NCI-H345 treated with DMSO at 0.1 percent for 48 hours (cell line): ENCODE data around the gene USF2.

Source experiments
- DNase-seq: peaks from one replicate; lab custom pipeline; 2025; ENCODE audit not compliant: unreplicated experiment; lab: John Stamatoyannopoulos, UW

Gene USF2

DNA sequence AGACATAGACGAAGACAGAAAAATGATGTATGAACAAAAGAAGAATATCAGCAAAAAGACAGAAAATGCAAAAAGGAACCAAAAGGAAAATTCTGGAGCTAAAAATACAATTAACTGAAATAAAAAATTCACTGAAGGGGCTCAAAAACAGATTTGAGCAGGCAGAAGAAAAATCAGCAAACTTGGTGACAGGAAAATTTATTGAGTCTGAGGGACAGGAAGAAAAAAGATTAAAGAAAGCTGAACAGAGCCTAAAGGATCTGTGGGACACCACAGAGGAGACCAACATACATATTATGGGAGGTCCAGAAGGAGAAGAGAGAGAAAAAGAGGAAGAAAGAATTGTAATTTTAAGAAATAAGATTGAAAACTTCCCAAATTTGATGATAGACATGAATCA is 27.3 kb upstream of the USF2 start:
- DNase-seq, result no peak

DNA sequence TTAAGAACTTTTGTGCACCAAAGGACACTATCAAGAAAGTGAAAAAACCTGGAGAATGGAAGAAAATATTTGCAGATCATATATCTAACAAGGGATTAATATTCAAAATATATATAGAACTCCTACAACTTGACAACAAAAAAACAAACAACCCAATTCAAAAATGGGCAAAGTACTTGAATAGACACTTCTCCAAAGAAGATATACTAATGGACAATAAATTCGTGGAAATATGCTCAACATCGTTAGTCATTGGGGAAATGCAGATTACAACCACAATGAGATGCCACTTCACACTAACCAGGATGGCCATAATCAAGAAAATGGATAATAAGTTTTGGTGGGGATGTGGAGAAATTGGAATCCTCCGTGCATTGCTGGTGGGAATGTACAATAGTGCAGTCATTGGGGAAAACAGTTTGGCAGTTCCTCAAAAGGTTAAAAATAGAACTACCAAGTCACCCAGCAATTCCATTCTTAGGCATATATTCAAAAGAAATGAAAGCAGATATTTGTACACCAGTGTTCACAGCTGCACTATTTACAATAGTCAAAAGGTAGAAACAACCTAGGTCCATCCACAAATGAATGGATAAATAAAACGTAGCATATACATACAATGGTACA is 22.2 kb upstream of the USF2 start:
- DNase-seq, result no peak

DNA sequence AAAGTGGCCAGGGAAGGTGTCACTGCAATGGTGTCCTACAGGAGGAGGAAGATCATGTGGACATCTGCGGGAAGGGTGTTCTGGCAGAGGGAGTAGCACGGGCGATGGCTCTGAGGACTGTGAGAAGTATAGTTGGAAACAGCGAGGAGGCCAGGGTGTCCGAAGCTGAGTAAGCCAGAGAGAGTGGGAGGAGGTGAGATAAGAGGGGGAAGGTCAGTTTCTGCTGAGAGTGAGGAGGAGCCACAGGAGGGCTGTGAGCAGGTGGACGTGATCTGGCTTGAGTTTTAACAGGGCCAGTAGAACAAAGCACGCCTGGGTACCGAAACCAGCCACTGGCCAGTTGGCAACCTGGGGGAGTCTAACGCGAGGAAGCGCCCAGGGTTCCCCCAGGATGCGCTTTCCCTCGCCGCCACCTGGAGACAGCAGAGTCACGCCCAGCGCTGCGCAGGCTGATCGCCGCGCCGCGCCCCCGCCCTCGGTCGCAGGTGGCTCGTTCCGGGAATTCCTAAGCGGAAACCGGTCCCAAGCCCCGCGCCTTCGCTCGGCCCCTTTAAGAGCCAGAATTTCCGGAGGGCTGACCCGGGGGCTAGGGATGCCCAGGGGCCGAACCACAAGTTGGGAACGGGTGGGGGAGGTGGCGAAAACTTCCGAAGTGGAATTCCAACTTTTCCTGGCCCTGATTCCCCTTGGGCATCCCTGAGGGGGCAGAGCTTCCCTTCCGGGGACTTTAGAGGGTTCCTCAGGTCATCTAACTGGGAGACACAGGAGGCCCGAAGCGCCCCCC is 21.0 kb upstream of the USF2 start:
- peak; percentile 97 for DNase-seq

DNA sequence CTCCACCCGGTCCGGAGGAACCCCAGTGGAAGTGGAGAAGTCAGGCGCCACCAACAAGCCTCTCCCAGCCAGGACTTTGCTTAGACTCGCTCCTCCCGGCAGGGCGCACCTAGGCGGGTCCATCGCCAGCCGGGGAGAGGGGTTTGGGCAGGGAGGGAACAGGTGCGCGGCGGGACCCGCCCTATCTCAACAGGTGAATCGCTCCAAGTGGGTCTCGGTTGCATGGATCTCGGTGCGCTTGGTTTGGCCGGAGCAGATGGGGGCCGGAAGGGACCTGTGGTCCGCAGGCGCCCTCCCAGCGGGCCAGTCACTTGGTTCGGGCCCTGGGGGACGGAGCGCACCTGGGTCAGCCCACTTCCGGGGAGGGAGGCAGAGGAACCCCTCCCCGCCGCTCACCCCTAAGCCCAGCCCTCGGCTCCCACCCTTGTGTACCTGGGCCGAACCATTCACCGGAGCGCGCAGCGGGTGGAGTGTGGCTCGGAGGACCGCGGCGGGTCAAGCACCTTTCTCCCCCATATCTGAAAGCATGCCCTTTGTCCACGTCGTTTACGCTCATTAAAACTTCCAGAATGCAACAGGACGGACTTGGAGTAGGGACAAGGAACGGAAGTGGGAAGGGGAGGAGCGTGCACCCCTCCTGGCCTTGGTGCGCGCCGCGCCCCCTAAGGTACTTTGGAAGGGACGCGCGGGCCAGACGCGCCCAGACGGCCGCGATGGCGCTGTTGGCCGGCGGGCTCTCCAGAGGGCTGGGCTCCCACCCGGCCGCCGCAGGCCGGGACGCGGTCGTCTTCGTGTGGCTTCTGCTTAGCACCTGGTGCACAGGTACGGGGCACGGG is 20.2 kb upstream of the USF2 start, which contains the start of gene LSR:
TSS of gene LSR (plus strand) at position 693 of the 836 bp plus-strand sequence. CDS start at position 714, 21 bp downstream.
- peak; percentile 99 for DNase-seq

DNA sequence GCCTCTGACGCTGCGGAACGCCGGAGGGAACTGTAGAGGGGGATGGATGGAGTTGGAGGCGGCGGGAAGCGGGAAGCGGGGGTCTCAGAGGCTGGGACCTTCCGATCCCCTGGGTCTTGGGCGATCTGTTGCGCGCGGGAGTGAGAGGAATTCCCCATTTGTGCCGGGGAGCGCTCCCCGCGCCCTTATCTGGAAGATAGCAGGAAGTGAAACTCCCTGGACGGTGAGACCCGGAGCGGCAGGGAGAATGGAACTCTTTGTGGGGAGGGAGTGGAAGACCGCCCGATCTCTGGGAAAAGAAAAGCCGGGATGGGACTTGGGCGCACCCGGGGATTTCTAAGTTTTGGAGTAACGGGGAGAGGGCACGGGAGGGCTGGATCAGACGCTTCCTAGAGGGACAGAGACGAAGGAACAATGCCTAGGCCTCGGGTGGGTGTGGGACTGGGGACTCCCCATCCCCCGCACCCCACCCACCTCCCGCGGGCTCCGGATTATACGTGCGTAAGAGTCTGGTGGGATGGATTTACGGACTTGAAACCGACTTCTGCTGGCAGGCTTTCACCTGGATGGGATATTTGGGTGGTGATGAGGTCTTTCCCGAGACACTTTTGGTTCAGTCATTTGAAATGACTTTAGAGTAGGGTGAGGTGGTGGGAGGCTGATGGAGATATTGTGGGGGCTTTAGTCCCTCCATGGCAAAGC is 19.5 kb upstream of the USF2 start:
- no peak for DNase-seq

DNA sequence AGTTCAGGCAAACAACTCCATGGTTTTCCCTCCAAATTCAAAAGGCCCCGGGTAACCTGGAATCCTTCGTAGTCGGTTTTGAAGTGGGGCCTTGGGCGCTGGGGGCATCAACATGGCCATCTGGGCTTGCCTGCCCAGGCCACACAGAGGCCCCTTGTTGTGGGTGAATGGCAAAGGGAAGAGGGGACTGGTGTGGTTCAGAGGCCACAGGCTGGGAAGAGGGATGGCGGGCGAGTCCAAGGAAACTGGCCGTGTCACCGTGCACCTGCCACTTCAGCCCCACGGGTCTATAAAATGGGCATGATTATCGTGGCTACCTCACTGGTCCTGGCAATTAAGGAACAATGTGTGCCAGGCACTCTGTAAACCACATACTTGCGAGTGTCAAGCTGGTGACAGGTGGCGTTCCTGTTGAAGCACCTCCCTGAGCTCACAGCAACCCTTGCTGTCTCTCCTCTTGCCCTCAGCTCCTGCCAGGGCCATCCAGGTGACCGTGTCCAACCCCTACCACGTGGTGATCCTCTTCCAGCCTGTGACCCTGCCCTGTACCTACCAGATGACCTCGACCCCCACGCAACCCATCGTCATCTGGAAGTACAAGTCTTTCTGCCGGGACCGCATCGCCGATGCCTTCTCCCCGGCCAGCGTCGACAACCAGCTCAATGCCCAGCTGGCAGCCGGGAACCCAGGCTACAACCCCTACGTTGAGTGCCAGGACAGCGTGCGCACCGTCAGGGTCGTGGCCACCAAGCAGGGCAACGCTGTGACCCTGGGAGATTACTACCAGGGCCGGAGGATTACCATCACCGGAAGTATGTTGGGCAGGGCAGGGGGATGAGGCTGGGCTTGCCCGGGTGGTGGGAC is 18.7 kb upstream of the USF2 start:
- no peak for DNase-seq

DNA sequence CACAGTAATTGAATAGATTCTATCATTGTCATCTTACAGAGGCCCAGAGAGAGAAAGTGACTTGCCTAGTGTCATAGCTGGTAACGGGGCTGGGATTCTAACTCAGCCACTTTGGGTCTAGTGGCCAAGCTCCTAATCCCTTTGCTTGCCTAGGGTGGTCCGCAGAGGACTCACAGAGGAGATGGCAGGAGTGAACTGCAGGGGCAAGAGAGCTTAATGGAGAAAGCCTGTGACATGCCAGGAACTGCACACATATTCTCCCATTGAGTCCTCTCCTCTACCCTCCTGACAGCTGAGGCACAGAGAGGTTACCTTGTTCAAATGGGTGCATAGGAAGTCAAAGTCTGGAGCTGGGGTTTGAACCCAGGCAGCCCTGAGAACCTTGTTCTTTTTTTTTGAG is 17.3 kb upstream of the USF2 start:
- no peak for DNase-seq

DNA sequence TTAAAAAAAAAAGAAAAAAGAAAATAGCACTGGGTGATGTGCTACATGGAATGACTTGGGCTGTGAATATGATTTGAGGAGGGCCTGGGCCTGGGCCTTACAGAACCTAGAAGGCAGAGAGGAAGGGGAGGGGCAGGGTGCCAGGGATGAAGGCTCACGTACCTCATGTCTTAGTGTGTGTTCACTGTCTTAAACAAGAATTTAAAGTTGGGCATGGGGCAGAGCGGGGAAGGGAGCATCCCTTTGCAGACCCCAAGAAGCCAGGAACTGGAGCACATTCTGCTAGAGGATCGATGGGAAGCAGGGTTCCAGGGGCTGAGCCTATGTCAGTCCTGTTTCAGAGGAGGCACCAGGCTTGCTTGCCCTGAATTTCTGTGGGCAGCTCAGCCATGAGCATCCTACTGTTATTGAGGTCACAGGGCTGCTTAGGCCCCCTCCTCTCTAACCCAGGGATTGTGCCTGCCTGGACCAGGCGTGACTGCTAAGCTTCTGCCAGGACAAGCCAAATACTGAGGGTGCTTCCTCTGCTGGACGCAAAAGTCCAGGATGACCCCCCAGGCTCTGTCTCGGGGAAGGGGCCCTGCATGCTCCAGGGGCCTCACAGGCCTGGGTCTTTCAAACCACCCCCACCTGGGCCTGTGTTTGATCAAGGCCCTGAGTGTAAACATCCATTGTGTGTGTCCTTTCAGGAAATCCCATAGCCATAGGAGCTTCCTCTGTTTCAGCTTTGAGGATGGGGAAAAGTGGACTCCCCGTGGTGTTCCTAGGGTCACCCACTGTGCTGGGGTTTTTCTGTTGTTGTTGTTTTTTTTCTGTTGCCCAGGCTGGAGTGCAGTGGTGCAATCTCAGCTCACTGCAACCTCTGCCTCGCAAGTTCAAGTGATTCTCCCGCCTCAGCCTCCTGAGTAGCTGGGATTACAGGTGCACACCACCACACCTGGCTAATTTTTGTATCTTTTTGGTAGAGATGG is 15.2 kb upstream of the USF2 start:
- DNase-seq, result peak; percentile 46

DNA sequence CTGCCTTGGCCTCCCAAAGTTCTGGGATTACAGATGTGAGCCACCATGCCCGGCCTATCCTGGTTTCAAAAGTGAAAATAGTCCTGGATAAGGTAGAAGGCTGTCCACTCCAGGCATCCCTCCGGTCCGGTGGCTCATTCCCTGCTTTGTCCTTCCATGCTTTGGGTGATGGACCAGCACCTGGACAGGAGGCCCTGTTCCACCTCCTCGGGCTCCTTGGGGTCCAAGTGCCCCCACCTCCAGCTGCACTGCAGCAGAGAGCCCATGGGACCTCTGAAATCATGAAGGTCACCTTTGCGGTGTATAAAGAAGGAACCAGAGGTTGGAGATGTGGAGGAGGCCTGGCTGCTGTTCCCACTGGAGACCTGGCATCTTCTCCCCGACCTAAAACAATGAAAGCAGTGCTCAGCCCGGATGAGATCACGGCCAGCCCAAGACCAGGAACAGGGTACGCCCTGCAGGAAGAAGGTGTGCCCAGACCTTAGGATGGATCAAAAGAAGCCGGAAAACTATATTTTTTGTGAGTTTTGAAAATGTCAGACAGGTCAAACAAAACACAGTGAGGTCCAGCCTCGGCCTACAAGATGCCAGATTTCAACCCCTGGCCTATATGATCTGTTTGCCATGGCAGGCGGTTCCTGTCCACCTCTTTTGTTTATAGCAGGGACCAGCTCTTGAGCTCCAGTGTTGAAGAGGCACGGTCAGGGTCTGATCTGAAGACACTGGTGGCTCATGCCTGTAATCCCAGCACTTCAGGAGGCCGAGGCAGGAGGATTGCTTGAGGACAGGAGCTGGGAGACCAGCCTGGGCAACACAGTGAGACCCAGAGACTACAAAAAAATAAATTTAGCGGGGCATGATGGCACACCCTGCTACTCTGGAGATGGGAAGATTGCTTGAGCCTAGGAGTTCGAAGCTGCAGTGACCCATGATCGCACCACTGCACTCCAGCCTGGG is 14.1 kb upstream of the USF2 start:
- no peak for DNase-seq

DNA sequence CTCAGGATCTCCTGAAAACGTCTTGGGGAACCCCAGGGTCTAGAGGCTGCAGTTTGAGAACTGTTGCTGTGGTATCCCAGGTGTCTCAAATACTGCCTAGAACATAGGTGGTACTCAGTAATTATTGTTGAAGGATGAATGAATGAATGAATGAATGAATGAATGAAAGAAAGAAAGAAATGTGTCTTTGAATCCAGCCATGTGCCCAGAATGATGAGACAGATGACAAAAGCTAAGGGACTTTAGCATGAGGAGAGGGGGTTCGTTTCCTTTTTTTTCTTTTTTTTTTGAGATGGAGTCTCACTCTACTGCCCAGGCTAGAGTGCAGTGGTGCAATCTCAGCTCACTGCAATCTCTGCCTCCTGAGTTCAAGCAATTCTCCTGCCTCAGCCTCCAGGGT is 12.2 kb upstream of the USF2 start:
- no peak for DNase-seq

DNA sequence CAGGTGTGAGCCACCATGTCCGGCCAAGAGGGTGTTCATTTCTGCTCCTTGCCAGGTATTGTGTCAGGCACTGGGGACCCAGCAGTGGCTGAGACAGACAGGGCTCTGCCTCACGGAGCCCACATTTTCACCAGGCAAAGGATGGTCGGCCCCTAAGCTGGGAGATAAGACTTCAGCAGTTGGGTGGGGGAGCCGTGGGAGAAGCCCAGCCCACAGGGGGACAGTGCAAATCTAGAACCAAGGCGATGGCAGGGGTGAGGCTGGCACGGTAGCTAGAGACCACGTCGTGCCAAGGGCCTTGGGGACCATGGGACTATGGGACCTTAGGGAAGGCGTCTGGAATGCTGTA is 11.7 kb upstream of the USF2 start:
- DNase-seq, result no peak

DNA sequence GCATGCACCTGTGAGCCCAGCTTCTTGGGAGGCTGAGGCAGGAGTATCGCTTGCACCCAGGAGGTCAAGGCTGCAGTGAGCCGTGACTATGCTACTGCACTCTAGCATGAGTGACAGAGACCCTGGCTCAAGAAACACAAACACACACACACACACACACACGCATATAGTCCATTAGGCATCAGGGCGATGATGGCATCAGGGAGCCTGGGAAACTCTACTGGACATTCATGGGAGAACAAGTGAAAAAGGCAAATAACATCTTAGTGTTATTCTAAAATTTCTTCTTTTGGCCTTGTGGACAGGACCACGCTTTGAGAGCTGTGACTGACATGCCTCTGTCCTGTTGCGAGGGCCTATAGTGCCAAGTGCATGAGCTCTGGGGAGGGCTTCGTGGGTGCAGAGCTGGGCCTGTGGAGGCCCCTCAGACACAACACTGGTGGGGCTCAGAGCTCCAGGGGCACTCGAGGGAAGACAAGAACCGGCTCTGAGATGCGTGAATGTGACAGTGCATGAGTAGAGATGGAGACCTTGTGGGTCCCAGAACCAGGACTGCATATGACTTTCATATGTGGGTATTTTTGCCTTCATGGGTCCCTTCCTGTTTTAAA is 8.0 kb upstream of the USF2 start:
- no peak for DNase-seq

DNA sequence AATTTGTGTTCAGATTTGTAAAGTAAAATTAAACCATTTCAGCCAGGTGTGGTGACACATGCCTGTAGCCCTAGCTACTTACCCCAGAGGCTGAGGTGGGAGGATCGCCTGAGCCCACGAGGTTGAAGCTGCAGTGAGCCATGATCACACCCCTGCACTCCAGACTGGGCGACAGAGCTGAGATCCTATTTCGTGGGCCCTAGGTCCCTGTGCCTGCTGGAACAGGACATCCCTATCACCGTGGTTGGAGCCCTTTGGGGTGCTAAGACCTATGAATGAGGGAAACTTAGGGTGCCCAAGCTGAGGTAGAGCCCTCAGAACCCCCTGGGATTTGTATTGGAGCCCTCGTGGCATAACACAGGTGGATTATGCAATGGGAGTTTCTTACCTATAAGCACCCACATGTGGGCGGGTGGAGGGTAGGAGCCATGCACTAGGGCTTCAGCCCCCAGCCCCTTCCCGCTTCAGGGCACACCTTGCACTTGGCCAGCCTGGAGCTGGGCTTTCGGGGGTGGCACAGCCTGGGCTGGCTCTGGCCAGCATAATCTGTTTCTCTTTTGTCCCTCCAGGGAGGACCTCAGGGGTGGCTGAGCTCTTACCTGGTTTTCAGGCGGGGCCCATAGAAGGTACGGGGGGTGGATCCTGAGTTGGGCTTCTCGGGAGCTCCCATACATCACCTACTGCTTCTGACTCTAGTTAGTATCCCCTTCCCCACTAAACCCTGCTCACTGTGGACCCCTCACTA is 7.2 kb upstream of the USF2 start:
- no peak for DNase-seq

DNA sequence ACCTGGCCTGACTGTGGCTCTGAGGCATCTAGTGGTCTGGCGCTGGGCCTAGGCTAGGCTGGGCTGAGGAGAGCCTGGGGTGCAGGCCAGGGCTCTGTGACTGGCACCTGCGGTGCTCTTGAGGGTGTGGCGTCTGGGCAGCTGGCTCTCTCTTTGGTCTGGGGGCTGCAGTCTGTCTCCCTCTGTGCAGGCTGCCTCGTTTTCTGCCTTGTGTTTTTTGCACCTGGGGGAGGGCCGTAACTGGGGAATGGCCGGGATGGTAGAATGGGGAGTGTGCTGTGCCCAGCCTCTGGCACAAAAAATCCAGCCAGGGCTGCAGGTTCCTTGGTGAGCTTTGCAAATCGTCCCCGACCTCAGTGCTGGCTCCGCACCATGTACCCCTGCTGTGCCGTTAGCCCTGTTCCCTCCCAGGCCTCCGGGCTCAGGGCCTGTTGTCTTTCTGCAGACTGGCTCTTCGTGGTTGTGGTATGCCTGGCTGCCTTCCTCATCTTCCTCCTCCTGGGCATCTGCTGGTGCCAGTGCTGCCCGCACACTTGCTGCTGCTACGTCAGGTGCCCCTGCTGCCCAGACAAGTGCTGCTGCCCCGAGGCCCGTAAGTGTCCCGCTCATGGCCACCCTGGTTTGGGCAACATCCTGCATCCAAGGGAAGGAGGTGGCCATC is 6.5 kb upstream of the USF2 start:
- DNase-seq, result no peak

DNA sequence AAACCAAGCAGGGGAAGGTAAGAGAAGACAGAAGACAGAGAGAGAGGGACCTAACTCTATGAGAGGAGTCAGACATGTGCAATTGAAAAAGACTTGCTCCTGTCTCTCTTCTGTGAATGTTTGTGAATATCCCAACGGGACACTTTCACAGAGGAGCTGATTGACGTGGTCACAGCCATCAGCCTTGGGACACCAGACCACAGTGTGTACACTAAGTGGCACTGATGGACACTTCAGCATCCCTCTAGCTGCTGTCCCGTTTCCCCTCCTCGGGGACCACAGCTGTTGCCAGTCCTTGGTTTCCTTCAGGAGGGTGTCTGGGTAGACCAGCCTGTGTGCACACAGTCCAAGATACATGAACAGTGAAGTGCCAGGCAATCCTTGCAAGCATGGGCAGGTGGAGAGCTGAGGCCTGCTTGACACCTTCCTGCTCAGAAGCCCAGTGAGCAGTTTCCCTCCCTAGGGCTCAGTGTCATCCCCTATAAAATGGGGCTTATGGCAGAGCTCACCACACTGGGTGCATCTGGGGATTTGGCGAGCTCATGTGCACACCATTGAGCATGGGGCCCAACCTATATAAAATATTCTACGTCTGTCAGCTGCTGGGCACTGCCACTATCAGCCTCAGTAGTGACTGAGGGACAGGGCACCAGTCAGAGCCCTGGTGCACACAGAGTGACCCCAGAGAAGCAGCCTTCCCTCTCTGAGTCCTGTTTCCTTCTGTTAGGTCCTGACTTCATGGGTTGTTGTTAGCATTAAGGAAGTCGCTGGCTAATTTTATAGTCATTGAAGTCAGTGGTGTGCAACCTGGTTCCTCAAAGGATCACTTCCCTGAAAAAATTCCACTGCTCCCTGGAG is 4.3 kb upstream of the USF2 start:
- no peak for DNase-seq
